Neutrophil (primary cell): ENCODE data around the gene MGME1.

Source experiments
- H3K27ac ChIP-seq: fragments of 200-600 bp; sonication (generic); 2 replicates; pipeline ENCODE4 v1.5.1; 2016; ENCODE audit warnings: mild to moderate bottlenecking, moderate library complexity
- H3K27me3 ChIP-seq: fragments of 200-600 bp; sonication (generic); 2 replicates; pipeline ENCODE4 v1.6.0; 2016; ENCODE audit warnings: mild to moderate bottlenecking
- H3K36me3 ChIP-seq: fragments of 200-600 bp; sonication (generic); 2 replicates; pipeline ENCODE4 v1.5.1; 2017
- H3K4me1 ChIP-seq, 2 experiments: fragments of 200-600 bp in 1 of 2; sonication (generic) in 1 of 2; 1 replicate in 1 of 2; 2 replicates in 1 of 2; pipeline versions ENCODE4 v1.5.1 to v1.6.1; 2013 to 2016; ENCODE audit warnings: low read depth in 1 of 2, low read length in 1 of 2, mild to moderate bottlenecking in 1 of 2, moderate library complexity in 1 of 2; ENCODE audit not compliant: control insufficient read depth in 1 of 2, insufficient read depth in 1 of 2
- H3K4me3 ChIP-seq, 2 experiments: fragments of 200-600 bp in 1 of 2; sonication (generic) in 1 of 2; 1 replicate in 1 of 2; 2 replicates in 1 of 2; pipeline ENCODE4 v1.5.1; 2013 to 2016; ENCODE audit warnings: low read depth in 1 of 2, low read length in 1 of 2, mild to moderate bottlenecking in 1 of 2, moderate library complexity in 1 of 2
- H3K9me3 ChIP-seq: fragments of 200-600 bp; sonication (generic); 2 replicates; pipeline ENCODE4 v1.5.1; 2016
- TF ChIP-seq, protein P1 (sequence below): fragments of 200-600 bp; sonication (generic); IDR thresholded peaks from 2 replicates; pipeline ENCODE4 v1.5.1; 2016; ENCODE audit warnings: antibody characterized with exemption

Gene MGME1

DNA sequence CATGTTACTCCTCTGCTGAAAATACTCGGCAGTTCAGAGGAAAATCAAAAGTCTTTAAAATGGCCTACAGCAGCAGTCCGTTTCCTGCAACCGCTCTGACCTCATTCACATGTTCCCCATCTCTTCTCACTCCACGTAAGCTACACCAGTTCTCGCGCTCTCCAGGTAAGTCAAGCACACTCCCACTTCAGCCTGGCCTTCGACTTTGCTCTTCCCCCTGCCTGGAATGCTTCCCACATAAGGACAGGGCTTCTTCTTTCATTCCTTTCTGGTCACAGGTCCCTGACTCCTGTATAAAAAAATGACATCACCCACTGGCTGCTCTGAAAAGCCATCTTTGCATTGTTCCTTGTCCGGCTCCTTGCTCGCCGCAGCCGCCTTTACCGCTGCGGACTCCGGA lies 42.7 kb downstream of the MGME1 start:
- TF ChIP-seq, protein P1, sequence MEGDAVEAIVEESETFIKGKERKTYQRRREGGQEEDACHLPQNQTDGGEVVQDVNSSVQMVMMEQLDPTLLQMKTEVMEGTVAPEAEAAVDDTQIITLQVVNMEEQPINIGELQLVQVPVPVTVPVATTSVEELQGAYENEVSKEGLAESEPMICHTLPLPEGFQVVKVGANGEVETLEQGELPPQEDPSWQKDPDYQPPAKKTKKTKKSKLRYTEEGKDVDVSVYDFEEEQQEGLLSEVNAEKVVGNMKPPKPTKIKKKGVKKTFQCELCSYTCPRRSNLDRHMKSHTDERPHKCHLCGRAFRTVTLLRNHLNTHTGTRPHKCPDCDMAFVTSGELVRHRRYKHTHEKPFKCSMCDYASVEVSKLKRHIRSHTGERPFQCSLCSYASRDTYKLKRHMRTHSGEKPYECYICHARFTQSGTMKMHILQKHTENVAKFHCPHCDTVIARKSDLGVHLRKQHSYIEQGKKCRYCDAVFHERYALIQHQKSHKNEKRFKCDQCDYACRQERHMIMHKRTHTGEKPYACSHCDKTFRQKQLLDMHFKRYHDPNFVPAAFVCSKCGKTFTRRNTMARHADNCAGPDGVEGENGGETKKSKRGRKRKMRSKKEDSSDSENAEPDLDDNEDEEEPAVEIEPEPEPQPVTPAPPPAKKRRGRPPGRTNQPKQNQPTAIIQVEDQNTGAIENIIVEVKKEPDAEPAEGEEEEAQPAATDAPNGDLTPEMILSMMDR, result no peak
- Histone ChIP-seq H3K27ac (no peak overlapping the region), H3K4me1 (no peaks in the 10 kb centered on the region), H3K9me3 (no peaks in the 10 kb centered on the region), H3K27me3 (no peaks in the 10 kb centered on the region), H3K36me3 (no peaks in the 10 kb centered on the region), H3K4me3 (no peak overlapping the region)

DNA sequence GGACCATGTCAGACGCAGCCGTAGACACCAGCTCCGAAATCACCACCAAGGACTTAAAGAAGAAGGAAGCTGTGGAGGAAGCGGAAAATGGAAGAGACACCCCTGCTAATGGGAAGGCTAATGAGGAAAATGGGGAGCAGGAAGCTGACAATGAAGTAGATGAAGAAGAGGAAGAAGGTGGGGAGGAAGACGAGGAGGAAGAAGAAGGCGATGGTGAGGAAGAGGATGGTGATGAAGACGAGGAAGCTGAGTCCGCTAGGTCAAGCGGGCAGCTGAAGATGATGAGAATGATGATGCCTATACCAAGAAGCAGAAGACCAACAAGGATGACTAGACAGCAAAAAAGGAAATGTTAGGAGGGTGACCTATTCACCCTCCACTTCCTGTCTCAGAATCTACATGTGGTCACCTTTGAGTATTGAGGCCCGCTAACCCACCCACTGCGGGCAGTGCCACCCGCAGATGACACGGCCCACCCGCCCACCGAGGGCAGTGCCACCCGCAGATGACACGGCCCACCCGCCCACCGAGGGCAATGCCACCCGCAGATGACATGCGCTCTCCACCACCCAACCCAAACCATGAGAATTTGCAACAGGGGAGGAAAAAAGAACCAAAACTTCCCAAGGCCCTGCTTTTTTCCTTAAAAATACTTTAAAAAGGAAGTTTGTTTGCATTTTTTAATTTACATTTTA lies 43.3 kb downstream of the MGME1 start:
- no peak overlapping the region for H3K4me3 ChIP-seq
- TF ChIP-seq, protein P1, result no peak
- no peaks in the 10 kb centered on the region for H3K4me1 ChIP-seq
- no peaks in the 10 kb centered on the region for H3K27me3 ChIP-seq
- no peaks in the 10 kb centered on the region for H3K36me3 ChIP-seq
- no peaks in the 10 kb centered on the region for H3K9me3 ChIP-seq
- H3K27ac ChIP-seq, result no peak overlapping the region

DNA sequence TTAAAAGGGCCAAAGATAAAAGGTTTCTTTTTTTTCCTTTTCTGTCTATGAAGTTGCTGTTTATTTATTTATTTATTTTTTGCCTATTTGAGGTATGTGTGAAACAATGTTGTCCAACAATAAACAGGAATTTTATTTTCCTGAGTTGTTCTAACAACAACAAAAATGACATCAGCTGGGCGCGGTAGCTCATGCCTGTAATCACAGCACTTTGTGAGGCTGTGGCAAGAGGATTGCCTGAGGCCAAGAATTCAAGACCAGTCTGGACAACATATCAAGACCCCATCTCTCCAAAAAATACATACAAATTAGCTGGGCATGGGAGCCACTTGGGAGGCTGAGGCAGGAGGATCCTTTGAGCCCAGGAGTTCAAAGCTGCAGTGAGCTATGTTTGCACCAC lies 44.1 kb downstream of the MGME1 start:
- no peaks in the 10 kb centered on the region for H3K4me1 ChIP-seq
- TF ChIP-seq, protein P1, result no peak
- H3K9me3 ChIP-seq, result no peaks in the 10 kb centered on the region
- no peaks in the 10 kb centered on the region for H3K27me3 ChIP-seq
- no peaks in the 10 kb centered on the region for H3K36me3 ChIP-seq
- H3K27ac ChIP-seq, result no peak overlapping the region
- no peak overlapping the region for H3K4me3 ChIP-seq

DNA sequence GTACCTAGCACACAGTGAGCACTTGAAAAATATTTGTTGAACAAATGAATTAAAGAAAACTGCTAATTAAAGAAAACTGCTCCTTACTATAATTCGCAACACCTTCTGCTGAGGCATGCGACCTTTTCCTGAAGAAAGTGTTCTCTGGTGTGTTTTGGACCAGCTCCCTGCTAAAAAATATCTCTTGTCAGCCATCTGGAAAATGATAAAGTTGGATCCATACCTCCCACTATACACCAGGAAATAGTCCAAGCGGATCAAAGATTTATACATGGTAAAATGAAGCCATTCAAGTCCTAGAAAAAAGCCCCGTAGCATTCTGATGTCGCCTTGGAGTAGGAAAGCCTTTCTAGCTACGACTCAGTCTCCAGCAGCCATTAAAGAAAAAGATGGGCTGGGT lies 45.6 kb downstream of the MGME1 start:
- Histone ChIP-seq H3K36me3 (no peaks in the 10 kb centered on the region), H3K4me3 (no peak overlapping the region), H3K9me3 (no peaks in the 10 kb centered on the region), H3K4me1 (no peaks in the 10 kb centered on the region), H3K27ac (no peak overlapping the region), H3K27me3 (no peaks in the 10 kb centered on the region)
- TF ChIP-seq, protein P1, result no peak

DNA sequence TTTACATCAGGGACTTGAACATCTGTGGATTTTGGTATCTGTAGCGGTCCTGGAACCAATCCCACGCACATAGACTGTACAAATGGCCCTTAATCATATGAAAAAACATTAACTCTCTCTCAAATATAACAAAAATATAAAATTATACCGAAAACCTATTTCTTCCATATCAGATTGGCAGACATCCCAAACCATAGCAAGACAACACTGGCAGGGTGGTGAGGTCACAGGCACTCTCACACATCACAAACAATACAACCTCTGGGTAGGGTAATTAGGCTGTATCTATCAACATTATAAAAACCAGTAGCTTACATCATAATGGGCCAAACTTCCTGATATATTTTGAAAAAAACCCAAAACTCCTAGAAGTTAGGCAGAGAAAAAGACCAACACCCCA lies 48.0 kb downstream of the MGME1 start:
- H3K27ac ChIP-seq, result no peak overlapping the region
- H3K4me3 ChIP-seq, result no peak overlapping the region
- TF ChIP-seq, protein P1, result no peak

DNA sequence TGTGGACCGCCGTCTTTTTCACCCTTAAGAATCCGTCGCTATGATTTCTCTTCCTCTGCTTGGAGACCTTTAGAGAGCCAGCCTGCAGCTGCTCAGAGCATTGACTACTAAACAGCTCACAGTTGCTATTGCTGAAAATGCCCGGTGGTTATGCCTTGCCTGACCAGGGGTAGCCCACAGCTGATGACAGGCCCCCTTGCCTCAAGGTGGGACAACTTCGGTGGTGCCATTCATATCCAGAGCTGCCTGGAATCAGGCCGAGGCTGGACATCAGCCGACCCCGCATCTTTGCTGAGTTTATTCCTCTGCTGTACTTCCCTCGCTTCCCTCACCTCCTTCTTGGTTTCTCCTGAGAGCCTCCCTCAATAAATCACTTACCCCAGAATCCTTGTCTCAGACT lies 49.3 kb downstream of the MGME1 start:
- Histone ChIP-seq H3K27me3 (no peaks in the 10 kb centered on the region), H3K4me3 (no peak overlapping the region), H3K36me3 (no peaks in the 10 kb centered on the region), H3K9me3 (no peaks in the 10 kb centered on the region), H3K27ac (no peak overlapping the region), H3K4me1 (no peaks in the 10 kb centered on the region)
- TF ChIP-seq, protein P1, result no peak

More for the DNA sequence above, 48.0 kb downstream of the MGME1 start:
- H3K4me1 ChIP-seq, result no peaks in the 10 kb centered on the region
- no peaks in the 10 kb centered on the region for H3K36me3 ChIP-seq
- no peaks in the 10 kb centered on the region for H3K27me3 ChIP-seq
- no peaks in the 10 kb centered on the region for H3K9me3 ChIP-seq
